ENCODE results near the gene ASNS.
"Not testable (repeated sequence)": the region's sequence is repeated elsewhere in the genome, so short reads cannot be mapped to it uniquely, and the experiment has no call there.

Gene ASNS

DNA sequence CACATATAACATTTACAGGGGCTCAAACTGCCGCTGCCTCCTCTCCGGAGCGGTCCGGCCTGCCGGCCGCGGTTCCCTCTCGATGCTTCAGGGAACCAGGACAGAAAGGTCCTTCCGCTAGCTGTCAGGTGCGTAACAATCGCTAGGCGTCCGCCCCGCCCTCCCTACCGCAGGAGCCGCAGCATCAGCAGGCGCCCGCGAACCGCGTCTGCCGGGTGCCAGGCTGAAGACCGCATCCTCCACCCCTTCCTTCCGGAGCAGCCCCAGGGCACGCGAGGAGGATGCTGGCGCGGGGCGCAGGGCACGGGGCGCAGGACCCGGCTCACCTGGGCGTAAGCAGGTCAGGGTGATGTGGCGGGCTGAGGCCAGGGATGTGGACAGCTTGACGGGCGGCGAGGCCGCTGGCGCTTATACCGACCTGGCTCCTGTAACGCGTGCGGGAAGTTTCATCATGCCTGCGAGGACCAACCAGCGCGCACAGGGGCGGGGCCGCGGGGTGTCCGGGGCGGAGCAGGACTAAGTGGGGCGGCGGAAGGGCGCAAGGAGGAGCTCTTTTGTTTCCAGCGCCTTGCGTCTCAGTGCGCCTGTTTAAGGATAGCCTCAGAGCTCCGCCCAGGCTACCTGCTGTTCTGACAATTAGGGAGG lies at the start of gene ASNS:
Gene ASNS (minus strand): TSS at position 384 of the 645 bp plus-strand sequence. CDS start 3,252 bp downstream, outside the sequence.
- TF ChIP-seq, protein P1, sequence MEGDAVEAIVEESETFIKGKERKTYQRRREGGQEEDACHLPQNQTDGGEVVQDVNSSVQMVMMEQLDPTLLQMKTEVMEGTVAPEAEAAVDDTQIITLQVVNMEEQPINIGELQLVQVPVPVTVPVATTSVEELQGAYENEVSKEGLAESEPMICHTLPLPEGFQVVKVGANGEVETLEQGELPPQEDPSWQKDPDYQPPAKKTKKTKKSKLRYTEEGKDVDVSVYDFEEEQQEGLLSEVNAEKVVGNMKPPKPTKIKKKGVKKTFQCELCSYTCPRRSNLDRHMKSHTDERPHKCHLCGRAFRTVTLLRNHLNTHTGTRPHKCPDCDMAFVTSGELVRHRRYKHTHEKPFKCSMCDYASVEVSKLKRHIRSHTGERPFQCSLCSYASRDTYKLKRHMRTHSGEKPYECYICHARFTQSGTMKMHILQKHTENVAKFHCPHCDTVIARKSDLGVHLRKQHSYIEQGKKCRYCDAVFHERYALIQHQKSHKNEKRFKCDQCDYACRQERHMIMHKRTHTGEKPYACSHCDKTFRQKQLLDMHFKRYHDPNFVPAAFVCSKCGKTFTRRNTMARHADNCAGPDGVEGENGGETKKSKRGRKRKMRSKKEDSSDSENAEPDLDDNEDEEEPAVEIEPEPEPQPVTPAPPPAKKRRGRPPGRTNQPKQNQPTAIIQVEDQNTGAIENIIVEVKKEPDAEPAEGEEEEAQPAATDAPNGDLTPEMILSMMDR (conservative IDR thresholded peaks at IDR 0.05; ENCODE audit: low read depth, low read length) = no peak
- DNase-seq (ENCODE audit: low read depth) = peak; percentile 94
- peak within 1 kb of the TSS; percentile 87 for H3K4me3 ChIP-seq (ENCODE audit: low read depth, low read length)

GRCh38 chr7:97921254-97921653 lies 49.0 kb upstream of the ASNS start:
- not testable (repeated sequence) for H3K4me3 ChIP-seq (ENCODE audit: low read depth, low read length); DNase-seq (ENCODE audit: low read depth)

- H3K4me3 ChIP-seq (ENCODE audit: low read depth, low read length); DNase-seq (ENCODE audit: low read depth): not testable (repeated sequence)
Measured at GRCh38 chr7:97915267-97915666, 43.1 kb upstream of the ASNS start.

- not testable (repeated sequence) for DNase-seq (ENCODE audit: low read depth); H3K4me3 ChIP-seq (ENCODE audit: low read depth, low read length)
Measured at GRCh38 chr7:97912294-97912693, 40.1 kb upstream of the ASNS start.

DNA sequence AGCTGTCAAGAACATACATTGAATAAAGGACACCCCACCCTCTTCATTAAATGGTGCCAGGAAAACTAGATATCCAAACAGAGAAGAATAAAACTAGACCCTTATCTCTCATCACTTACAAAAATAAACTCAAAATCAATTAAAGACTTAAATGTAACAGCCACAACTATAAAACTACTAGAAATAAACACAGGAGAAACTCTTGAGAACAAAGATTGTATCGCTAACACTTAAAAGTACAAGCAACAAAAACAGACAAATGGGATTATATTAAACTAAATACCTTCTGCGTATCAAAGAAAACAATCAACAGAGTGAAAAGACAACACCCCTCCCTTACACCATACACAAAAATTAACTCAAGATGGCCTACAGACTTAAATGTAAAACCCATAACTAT lies 24.7 kb upstream of the ASNS start:
- not testable (repeated sequence) for DNase-seq (ENCODE audit: low read depth)

GRCh38 chr7:97891721-97892120 lies 19.5 kb upstream of the ASNS start:
- not testable (repeated sequence) for DNase-seq (ENCODE audit: low read depth); H3K4me3 ChIP-seq (ENCODE audit: low read depth, low read length)

More for the DNA sequence above, 24.7 kb upstream of the ASNS start:
- not testable (repeated sequence) for H3K4me3 ChIP-seq (ENCODE audit: low read depth, low read length)

DNA sequence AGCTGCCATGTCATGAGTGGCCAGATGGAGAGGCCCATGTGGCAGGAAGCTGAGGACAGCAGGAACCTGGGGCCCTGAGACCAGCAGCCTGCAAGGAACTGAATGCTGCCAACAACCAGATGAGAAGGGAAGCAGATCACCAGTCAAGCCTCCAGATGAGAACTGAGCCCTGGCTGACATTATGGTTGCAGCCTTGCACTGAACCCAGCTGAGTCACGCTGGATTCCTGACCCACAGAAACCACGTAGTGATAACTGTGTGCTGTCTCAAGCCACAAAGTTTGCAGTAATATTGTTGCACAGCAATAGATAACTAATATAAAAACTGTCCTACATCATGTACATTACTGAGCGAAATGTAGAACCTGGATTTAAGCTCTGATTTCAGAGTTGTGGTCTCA lies 7.3 kb upstream of the ASNS start:
- H3K4me3 ChIP-seq (ENCODE audit: low read depth, low read length) = not testable (repeated sequence)
- peak; percentile 19 for DNase-seq (ENCODE audit: low read depth)

- not testable (repeated sequence) for H3K4me3 ChIP-seq (ENCODE audit: low read depth, low read length); DNase-seq (ENCODE audit: low read depth)
Measured at GRCh38 chr7:97874894-97875293, 2.7 kb upstream of the ASNS start.

DNA sequence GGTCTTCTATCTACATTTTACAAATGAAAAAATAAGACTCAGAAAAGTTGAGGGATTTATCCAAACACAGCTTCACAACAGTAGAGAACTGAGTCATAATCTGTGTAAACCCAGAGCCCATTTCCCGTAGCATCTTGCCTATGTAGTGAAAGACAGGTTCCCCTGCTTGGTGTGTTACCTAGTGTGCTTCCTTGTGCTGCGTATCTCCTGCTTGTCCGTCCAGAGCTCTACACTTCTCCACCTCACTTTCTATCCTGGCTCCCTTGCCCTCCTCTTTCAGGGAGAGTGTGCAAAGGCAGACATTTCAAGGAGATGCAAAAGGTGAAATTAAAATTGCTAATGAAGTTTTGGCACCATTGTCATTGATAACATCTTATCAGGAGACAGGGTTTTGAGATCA lies 1.4 kb upstream of the ASNS start:
- TF ChIP-seq, protein P1 (conservative IDR thresholded peaks at IDR 0.05; ENCODE audit: low read depth, low read length) = no peak
- no peak for DNase-seq (ENCODE audit: low read depth)
- H3K4me3 ChIP-seq (ENCODE audit: low read depth, low read length) = no peak overlapping the region

DNA sequence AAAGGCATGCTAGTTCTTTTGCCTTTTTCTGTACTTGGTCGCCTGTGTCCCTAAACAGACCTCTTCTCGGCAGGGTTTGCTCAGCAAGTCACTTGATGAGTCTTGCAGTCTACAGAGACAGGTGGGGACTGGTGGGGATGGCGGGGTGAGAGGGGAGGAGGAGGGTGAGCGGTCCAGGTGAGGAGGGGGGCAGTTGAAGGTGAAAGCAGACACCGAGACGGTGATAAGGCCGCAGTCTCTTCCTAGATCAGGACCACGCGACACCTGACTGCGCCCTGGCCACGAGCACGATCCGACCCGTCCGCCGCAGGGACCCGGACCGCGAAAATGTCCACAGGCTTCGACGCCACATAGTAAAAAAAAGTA lies 566 bp downstream of the ASNS start:
- TF ChIP-seq, protein P1 (conservative IDR thresholded peaks at IDR 0.05; ENCODE audit: low read depth, low read length) = no peak

GRCh38 chr7:97868788-97869187 lies 3.4 kb downstream of the ASNS start:
- TF ChIP-seq, protein P1 (conservative IDR thresholded peaks at IDR 0.05; ENCODE audit: low read depth, low read length) = no peak
- DNase-seq (ENCODE audit: low read depth) = no peak
- H3K4me3 ChIP-seq (ENCODE audit: low read depth, low read length) = no peak overlapping the region

More for the DNA sequence above, 566 bp downstream of the ASNS start:
- DNase-seq (ENCODE audit: low read depth) = no peak
- H3K4me3 ChIP-seq (ENCODE audit: low read depth, low read length) = peak overlapping the region; percentile 87

Measured in choroid plexus epithelial cell (primary cell).